Eye (tissue), 1 donor: Measurements from ENCODE around the gene MYLK.

ENCODE experiments used
- DNase-seq: peaks from one replicate; pipeline ENCODE4 v3.0.0-alpha.2; 2015

The MYLK gene

GRCh38 chr3:123871946-123872345 lies 12.2 kb downstream of the MYLK start:
- DNase-seq: no peak

- DNase-seq: no peak
These were observed 14.1 kb downstream of the MYLK start for GRCh38 chr3:123870033-123870432.

GRCh38 chr3:123869165-123869564 lies 15.0 kb downstream of the MYLK start:
- DNase-seq: no peak

GRCh38 chr3:123864706-123865105 lies 19.4 kb downstream of the MYLK start:
- no peak for DNase-seq

GRCh38 chr3:123862152-123862551 lies 22.0 kb downstream of the MYLK start:
- DNase-seq: no peak

GRCh38 chr3:123861081-123861836 lies 22.9 kb downstream of the MYLK start:
- DNase-seq: no peak

- DNase-seq: no peak
These were observed 25.0 kb downstream of the MYLK start for GRCh38 chr3:123859177-123859576.

- no peak for DNase-seq
These were observed 29.2 kb downstream of the MYLK start for GRCh38 chr3:123854905-123855304.

GRCh38 chr3:123853686-123854372 lies 30.3 kb downstream of the MYLK start:
- no peak for DNase-seq

GRCh38 chr3:123847209-123847608 lies 36.9 kb downstream of the MYLK start:
- peak; percentile 18 for DNase-seq

GRCh38 chr3:123843668-123844067 lies 40.5 kb downstream of the MYLK start:
- peak; percentile 87 for DNase-seq

- no peak for DNase-seq
These were observed 41.4 kb downstream of the MYLK start for GRCh38 chr3:123842711-123843110.

GRCh38 chr3:123841476-123842238 lies 42.5 kb downstream of the MYLK start:
- DNase-seq: no peak

- no peak for DNase-seq
These were observed 43.2 kb downstream of the MYLK start for GRCh38 chr3:123840961-123841360.

- no peak for DNase-seq
These were observed 46.3 kb downstream of the MYLK start for GRCh38 chr3:123837858-123838257.

- DNase-seq: peak; percentile 9
These were observed 49.5 kb downstream of the MYLK start for GRCh38 chr3:123834631-123835030.

GRCh38 chr3:123833398-123833785 lies 50.7 kb downstream of the MYLK start:
- DNase-seq: no peak

GRCh38 chr3:123832692-123833397 lies 51.3 kb downstream of the MYLK start:
- no peak for DNase-seq

GRCh38 chr3:123831420-123831819 lies 52.7 kb downstream of the MYLK start:
- no peak for DNase-seq

- no peak for DNase-seq
These were observed 62.2 kb downstream of the MYLK start for GRCh38 chr3:123821920-123822319.

GRCh38 chr3:123819949-123820348 lies 64.2 kb downstream of the MYLK start:
- DNase-seq: no peak

- no peak for DNase-seq
These were observed 65.2 kb downstream of the MYLK start for GRCh38 chr3:123818921-123819429.
